GM18511 (cell line): ENCODE results near the gene PLCB2.

Experiments used
- ATAC-seq: cut with Tn5 transposase; IDR thresholded peaks from one replicate; pipeline ENCODE4 v1.9.1; 2021; ENCODE audit warnings: mild to moderate bottlenecking, moderate library complexity; ENCODE audit not compliant: unreplicated experiment

The PLCB2 gene

GRCh38 chr15:40328176-40328575, 20.4 kb upstream of the PLCB2 start:
- ATAC-seq = no peak

GRCh38 chr15:40327457-40327856, 19.7 kb upstream of the PLCB2 start:
- no peak for ATAC-seq

GRCh38 chr15:40325700-40326099, 18.0 kb upstream of the PLCB2 start:
- no peak for ATAC-seq

GRCh38 chr15:40325188-40325587, 17.5 kb upstream of the PLCB2 start:
- no peak for ATAC-seq

GRCh38 chr15:40323953-40324937, 16.5 kb upstream of the PLCB2 start:
- peak; percentile 15 for ATAC-seq

- ATAC-seq = peak; percentile 89
Measured at GRCh38 chr15:40323239-40323952, 15.7 kb upstream of the PLCB2 start, which contains the start of gene INAFM2. Gene INAFM2, plus strand, starts transcription at chr15:40323692. Its CDS starts 364 bp downstream, at chr15:40324056.

DNA sequence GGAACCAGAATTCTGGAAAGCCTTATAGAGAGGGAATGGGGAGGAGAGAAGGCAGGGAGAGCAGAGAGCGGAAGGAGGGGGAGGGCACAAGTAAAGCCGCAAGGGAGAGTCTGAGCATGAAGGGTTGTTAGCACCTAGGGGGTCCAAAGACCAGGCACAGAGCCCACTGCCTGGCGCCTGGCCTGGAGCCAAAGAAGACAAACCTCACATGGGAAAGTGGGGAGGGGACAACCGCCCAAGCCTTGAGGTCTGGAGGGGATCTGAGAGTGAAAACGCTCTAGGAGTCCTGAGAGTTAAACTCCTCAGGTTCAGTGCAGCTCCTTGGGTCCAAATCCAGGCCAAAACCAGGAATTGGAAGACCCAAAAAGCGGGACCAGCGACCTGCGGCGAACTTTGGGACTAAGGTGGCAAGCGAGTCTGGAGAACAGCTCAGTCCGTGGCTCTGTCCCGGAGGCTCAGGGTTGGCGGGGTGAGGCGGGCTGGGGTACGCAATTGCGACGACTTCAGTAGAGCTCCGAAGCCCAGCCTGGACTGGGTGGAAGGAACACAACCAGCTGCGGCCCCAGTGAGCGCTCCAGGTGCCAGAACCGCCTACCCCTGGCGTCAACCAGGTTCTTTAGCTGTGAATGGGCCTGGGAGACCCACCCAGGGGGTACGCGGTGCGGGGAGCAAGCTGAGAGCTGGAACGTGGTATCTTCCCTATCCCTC, 14.9 kb upstream of the PLCB2 start:
- ATAC-seq = no peak

- no peak for ATAC-seq
Measured at GRCh38 chr15:40320931-40321371, 13.2 kb upstream of the PLCB2 start.

GRCh38 chr15:40320409-40320808, 12.7 kb upstream of the PLCB2 start:
- ATAC-seq = no peak

DNA sequence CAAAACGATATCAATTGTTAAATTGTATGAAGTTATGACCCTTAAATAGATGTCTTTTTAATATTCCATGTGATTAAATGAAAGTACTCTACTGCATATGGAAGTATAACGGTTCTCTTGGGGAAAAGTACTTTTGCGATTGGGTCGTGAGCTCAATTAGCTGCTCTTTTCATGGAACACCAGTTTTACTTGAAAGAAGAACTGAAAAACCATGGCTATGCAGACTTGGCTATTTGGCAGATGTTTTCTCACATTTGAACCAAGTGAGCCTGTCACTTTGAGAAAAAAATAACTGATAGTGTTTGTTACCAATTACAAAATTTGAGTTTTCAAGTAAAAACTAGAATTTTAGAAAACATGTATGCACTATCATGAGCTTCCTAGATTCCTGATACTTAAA, 9.8 kb upstream of the PLCB2 start:
- ATAC-seq = no peak

- ATAC-seq = no peak
Measured at GRCh38 chr15:40316931-40317330, 9.2 kb upstream of the PLCB2 start.

GRCh38 chr15:40314723-40315276, 7.1 kb upstream of the PLCB2 start:
- ATAC-seq = no peak

- no peak for ATAC-seq
Measured at GRCh38 chr15:40313531-40314398, 6.0 kb upstream of the PLCB2 start.

DNA sequence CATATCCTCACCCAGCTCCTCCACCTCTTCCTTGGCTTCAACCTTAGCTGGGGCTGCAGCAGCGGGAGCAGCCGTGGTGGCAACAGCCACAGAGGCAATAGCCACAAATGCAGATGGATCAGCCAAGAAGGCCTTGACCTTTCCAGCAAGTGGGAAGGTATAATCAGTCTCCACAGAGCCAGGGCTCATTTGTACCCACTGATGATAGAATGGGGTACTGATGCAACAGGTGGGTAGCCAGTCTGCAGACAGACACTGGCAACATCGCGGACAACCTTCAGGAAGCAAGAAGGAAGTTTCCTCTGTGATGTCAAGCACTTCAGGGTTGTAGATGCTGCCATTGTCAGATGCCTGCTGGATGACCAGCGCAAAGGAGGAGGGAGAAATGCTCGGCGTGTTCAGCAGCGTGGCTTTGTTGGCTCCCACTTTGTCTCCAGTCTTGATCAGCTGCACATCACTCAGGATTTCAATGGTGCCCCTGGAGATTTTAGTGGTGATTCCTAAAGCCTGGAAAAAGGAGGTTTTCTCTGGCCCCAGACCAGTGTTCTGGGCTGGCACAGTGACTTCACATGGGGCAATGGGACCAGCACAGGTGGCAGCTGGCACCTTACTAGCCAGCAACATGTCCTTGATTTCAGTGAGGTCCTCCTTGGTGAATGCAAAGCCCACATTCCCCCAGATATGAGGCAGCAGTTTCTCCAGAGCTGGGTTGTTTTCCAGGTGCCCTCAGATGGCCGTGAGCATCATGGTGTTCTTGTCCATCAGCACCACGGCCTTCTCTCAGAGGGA, 4.8 kb upstream of the PLCB2 start:
- ATAC-seq = no peak

GRCh38 chr15:40310993-40311392, 3.3 kb upstream of the PLCB2 start:
- no peak for ATAC-seq

DNA sequence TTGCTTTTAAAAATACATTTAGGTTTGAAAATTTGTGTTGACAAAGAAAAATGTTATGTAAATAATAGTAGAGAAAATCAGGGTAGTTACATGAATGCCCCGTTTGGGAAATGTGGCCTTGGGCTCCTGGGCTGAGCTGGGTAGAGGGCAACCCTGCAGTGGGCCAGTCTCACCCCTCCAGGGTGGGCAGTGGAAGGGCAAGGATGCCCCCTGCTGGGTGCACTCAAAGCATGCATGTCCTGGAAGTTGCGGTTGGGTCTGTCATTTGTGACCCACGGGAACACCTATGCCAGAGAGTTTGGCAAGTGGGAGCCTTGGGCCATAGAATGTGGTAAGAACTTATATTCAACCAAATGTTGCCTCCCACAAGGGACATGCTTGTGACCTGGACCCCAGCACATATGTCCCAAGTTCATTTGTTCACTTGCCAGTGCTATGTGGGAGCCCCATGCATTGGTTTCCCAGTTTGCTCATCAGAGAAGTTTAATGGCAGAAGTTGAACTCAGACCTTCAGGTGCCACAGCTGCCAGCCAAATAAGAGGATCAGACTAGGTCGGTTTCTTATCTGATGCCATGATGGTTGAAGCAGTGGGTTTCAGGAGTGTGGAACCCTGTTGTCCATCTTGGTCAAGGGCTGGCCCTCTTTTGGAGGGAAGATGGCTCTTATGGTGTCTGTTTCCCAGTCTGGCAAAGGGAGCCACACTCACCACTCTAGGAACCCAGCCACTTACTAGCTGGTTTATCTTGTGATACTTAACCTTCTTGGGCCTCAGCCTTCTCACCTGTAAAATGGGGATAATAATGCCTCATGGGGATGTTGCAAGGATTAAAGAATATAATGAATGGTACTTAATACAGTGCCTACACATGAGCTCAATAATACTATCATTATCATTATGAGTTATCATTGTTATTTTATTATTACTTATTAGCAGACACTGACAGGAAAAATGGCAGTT, 2.5 kb upstream of the PLCB2 start:
- ATAC-seq = no peak

- ATAC-seq = no peak
Measured at GRCh38 chr15:40309344-40309862, 1.7 kb upstream of the PLCB2 start.

GRCh38 chr15:40306908-40307307, 827 bp downstream of the PLCB2 start:
- no peak for ATAC-seq
